Stimulated activated CD8-positive, alpha-beta memory T cell treated with anti-CD3 and anti-CD28 coated beads, Interleukin-12 subunit alpha, Interleukin-12 subunit beta, amount 100 ng/mL, for 4 hours (primary cell): ENCODE results near the gene POLR2E.
A peak's percentile ranks its signal among the peaks of the same experiment; 100 is the strongest.

Experiments
- DNase-seq: peaks from one replicate; pipeline ENCODE4 v3.0.0-alpha.2; 2020; ENCODE audit warnings: low read depth

POLR2E gene

GRCh38 chr19:1110809-1111640 lies 15.8 kb upstream of the POLR2E start:
- no peak for DNase-seq

- no peak for DNase-seq
Measured at GRCh38 chr19:1109697-1110671, 14.8 kb upstream of the POLR2E start.

GRCh38 chr19:1109032-1109551 lies 13.9 kb upstream of the POLR2E start:
- no peak for DNase-seq

- no peak for DNase-seq
Measured at GRCh38 chr19:1108291-1109031, 13.3 kb upstream of the POLR2E start.

GRCh38 chr19:1107661-1108261 lies 12.6 kb upstream of the POLR2E start:
- DNase-seq: no peak

GRCh38 chr19:1106841-1107660 lies 11.9 kb upstream of the POLR2E start:
- no peak for DNase-seq

GRCh38 chr19:1105873-1106840 lies 11.0 kb upstream of the POLR2E start:
- DNase-seq: no peak

GRCh38 chr19:1105008-1105872 lies 10.1 kb upstream of the POLR2E start:
- no peak for DNase-seq

GRCh38 chr19:1104311-1105007 lies 9.3 kb upstream of the POLR2E start:
- DNase-seq: peak; percentile 75

GRCh38 chr19:1103708-1104310 lies 8.6 kb upstream of the POLR2E start, which contains the start of gene GPX4:
GPX4 (plus strand) TSS chr19:1103994; CDS start chr19:1104044, 50 bp downstream.
- DNase-seq: peak; percentile 96

GRCh38 chr19:1103132-1103707 lies 8.0 kb upstream of the POLR2E start:
- no peak for DNase-seq

GRCh38 chr19:1102407-1103131 lies 7.4 kb upstream of the POLR2E start:
- peak; percentile 48 for DNase-seq

- no peak for DNase-seq
Measured at GRCh38 chr19:1101337-1101698, 6.1 kb upstream of the POLR2E start.

DNA sequence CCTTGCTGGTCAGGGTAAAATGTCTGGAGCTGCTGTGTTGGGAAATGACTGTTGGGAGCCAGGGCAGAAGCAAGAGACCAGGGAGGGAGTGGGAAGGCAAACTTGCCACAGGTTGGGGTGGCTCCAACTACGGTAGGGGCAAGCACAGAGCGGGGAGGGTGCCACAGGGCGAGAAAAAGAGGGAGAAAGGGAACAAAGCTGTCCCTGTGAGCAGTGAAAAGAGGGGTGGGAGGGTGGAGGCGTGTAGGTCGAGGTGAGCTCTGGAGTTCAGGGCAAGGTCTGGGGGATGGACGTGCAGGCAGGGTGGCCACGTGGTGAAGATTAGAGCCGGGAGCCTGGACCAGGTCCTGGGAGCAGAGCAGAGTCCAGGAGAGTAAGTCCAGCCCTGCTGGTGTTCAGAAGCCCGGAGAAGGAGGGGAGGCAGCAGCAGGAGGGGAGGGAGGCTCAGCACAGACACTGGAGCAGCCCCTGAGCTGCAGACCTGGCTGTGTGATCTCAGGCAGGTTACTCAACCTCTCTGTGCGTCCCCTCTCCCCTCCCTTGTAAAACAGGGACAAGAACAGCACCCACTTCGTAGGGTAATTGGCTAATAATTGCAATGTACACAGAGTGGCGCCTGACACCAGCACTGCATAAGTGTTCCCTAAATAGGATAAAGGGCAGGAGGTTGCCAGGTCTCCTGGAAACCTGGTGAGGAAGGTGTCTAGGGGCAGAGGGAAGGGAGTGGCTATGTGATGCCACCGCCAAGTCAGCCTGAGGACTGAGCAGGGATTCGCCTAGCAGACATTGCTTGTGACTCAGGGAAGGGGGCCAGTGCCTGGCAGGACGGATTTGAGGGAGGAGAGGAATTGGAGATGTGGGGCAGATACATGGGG lies 3.2 kb upstream of the POLR2E start:
- DNase-seq: no peak

DNA sequence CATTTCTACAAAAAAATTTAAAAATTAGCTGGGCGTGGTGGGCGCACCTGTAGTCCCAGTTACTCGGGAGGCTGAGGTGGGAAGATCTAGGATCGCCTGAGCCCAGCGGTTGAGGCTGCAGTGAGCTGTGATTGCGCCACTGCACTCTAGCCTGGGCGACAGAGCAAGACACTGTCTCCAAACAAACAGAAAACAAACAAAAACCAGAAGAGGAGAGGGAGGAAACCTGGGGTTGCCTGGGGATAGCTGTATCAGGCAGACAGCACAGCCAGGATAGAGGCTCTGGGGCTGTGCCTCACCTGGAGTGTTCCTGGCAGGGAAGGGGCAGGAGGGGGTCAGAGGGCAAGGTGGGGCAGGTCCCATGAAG lies 2.6 kb upstream of the POLR2E start:
- DNase-seq: no peak

GRCh38 chr19:1094655-1094977 lies 559 bp downstream of the POLR2E start:
- DNase-seq: no peak
